Measurements from ENCODE around the gene EHMT1. TPM values are rescaled to one million over a fixed set of nuclear protein-coding genes. Genes with fewer than 3 reads are reported as not detected.

Gene EHMT1
- total RNA-seq, 1 experiment from 2014 or later = 112 TPM

DNA sequence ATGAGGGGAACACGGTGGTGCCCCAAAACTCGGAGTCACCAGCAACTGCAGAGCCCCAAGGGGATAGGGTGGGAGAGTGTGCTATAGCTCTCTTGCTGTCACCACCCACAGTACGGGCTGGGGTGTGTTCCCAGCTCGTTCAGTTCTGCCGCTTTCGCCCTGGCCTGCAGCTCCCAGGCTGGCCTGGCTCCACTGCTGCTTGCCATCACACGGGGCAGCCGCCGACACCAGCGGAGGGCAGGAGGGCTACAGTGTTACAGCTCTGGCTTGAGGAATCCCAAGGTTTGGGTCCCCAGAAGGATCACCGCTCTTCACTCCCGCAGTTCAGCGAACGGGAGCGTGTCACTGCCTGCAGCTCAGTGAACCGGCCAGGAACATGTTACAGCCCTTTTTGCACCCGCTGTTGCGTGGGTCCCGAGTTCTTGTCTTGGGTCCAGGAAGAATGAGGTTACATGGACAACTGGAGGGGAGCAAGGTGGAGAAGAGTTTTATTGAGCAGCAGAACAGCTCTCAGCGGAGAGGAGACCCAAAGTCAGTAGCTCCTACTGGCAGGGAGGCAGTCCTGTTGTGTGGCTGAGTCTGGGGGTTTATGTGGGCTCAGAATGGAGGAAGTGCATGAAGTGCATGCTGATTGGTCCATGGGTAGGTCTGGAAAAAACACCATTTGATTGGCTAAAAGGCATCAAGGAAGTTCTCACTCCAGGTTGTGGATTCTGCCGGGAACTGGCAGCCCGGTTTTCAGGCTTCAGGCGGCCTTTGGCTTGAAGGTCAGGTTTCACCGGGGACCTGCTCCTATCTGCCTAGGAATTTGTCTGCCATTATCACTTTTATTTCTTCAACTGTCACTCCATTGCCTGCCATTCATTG lies 113.4 kb downstream of the EHMT1 start:
- H3K4me3 Mint-ChIP-seq = no peak overlapping the region
- Histone ChIP-seq H3K79me1 (ENCODE audit: insufficient read depth, low read depth, low read length, poor library complexity, severe bottlenecking) (peaks cover 6% of the 10 kb centered on the region), H3K9me3 (ENCODE audit: control insufficient read depth, low read depth, low read length) (no peaks in the 10 kb centered on the region), H4K20me1 (ENCODE audit: control insufficient read depth, insufficient read depth, insufficient read length) (no peaks in the 10 kb centered on the region), H2AFZ (ENCODE audit: low read length) (no peak overlapping the region), H2AK5ac (ENCODE audit: insufficient read length, low read length) (no peak overlapping the region), H3K4me2 (ENCODE audit: insufficient read depth, insufficient read length, low read length) (no peak overlapping the region), H2BK120ac (ENCODE audit: low read depth, low read length, poor library complexity, severe bottlenecking) (no peak overlapping the region), H3K18ac (ENCODE audit: insufficient read length, low read depth, low read length) (no peak overlapping the region), H4K8ac (replicated peaks; ENCODE audit: insufficient read length, low read depth, low read length) (no peak overlapping the region), H3K23ac (ENCODE audit: insufficient read length, low read depth, low read length) (no peak overlapping the region), H3K4me1 (ENCODE audit: insufficient read depth, low read length) (no peaks in the 10 kb centered on the region), H3T11ph (ENCODE audit: low read length) (no peak overlapping the region), H2BK12ac (ENCODE audit: insufficient read length, low read depth, low read length) (no peak overlapping the region), H3K9ac (ENCODE audit: extremely low read depth, insufficient read length, low read length) (no peak overlapping the region), H3K14ac (ENCODE audit: insufficient read depth, low read length) (no peak overlapping the region), H3K4ac (ENCODE audit: low read depth, low read length) (no peak overlapping the region), H3K79me2 (ENCODE audit: insufficient read depth, low read length) (no peaks in the 10 kb centered on the region; the same call in 1 of the 2 replicates), H4K5ac (ENCODE audit: insufficient read length, low read depth, low read length) (no peak overlapping the region), H3K23me2 (ENCODE audit: insufficient read length, low read depth, low read length, poor library complexity, severe bottlenecking) (no peaks in the 10 kb centered on the region), H2BK5ac (ENCODE audit: insufficient read length, low read length) (no peak overlapping the region), H4K91ac (ENCODE audit: insufficient read length, low read depth, low read length) (no peak overlapping the region), H3K56ac (ENCODE audit: insufficient read length, low read depth, low read length) (no peak overlapping the region), H3K27ac (ENCODE audit: insufficient read length, low read depth, low read length) (no peak overlapping the region), H3K27me3 (ENCODE audit: insufficient read depth, low read length) (no peaks in the 10 kb centered on the region; the same call in 1 of the 2 replicates), H2BK15ac (ENCODE audit: low read depth, low read length) (no peak overlapping the region), H2BK20ac (ENCODE audit: low read depth, low read length, poor library complexity, severe bottlenecking) (no peak overlapping the region)
- no CpG with 5 or more reads among the region's 24 CpGs for WGBS (ENCODE audit: extremely low coverage, insufficient read length, low lambda C conversion rate)
- DNase-seq = peak; percentile 59
- H3K27me3 Mint-ChIP-seq (ENCODE audit: low read depth) = no peaks in the 10 kb centered on the region
- peak overlapping the region in 2 of 3 experiments; percentile 69 to 92; a peak in 4 of 7 replicates for H3K27ac Mint-ChIP-seq
- peaks cover 14 to 17% of the 10 kb centered on the region in 2 experiments for H3K4me1 Mint-ChIP-seq
- H3K36me3 Mint-ChIP-seq (ENCODE audit: insufficient read depth in 1 of 3, low read depth in 3 of 3) = peaks cover 47 to 75% (median 66%) of the 10 kb centered on the region in 3 experiments
- TF ChIP-seq, protein P1, sequence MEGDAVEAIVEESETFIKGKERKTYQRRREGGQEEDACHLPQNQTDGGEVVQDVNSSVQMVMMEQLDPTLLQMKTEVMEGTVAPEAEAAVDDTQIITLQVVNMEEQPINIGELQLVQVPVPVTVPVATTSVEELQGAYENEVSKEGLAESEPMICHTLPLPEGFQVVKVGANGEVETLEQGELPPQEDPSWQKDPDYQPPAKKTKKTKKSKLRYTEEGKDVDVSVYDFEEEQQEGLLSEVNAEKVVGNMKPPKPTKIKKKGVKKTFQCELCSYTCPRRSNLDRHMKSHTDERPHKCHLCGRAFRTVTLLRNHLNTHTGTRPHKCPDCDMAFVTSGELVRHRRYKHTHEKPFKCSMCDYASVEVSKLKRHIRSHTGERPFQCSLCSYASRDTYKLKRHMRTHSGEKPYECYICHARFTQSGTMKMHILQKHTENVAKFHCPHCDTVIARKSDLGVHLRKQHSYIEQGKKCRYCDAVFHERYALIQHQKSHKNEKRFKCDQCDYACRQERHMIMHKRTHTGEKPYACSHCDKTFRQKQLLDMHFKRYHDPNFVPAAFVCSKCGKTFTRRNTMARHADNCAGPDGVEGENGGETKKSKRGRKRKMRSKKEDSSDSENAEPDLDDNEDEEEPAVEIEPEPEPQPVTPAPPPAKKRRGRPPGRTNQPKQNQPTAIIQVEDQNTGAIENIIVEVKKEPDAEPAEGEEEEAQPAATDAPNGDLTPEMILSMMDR (conservative IDR thresholded peaks at IDR 0.05) = no peak
- H3K9me3 Mint-ChIP-seq = no peaks in the 10 kb centered on the region; a peak in 1 of 5 replicates

Measured in H9 (cell line).